IPS-NIHi11 (cell line): ENCODE measurements around the gene SNX8.

Source experiments
- DNase-seq: peaks from one replicate; pipeline ENCODE4 v3.0.0; 2012; ENCODE audit warnings: mixed read lengths, low spot score

The SNX8 gene

GRCh38 chr7:2220954-2221353, 93.3 kb downstream of the SNX8 start:
- no peak for DNase-seq

GRCh38 chr7:2220506-2220905, 93.7 kb downstream of the SNX8 start:
- no peak for DNase-seq

GRCh38 chr7:2220030-2220429, 94.2 kb downstream of the SNX8 start:
- no peak for DNase-seq

- no peak for DNase-seq
These were observed 94.6 kb downstream of the SNX8 start for GRCh38 chr7:2219606-2220005.

- no peak for DNase-seq
These were observed 95.1 kb downstream of the SNX8 start for GRCh38 chr7:2219136-2219535.

GRCh38 chr7:2218444-2218785, 95.8 kb downstream of the SNX8 start:
- DNase-seq = no peak

GRCh38 chr7:2217716-2218443, 96.4 kb downstream of the SNX8 start:
- no peak for DNase-seq

- no peak for DNase-seq
These were observed 97.0 kb downstream of the SNX8 start for GRCh38 chr7:2217206-2217605.

GRCh38 chr7:2215851-2216250, 98.4 kb downstream of the SNX8 start:
- DNase-seq = no peak

- no peak for DNase-seq
These were observed 99.6 kb downstream of the SNX8 start for GRCh38 chr7:2214636-2215035.

GRCh38 chr7:2213551-2214215, 100.6 kb downstream of the SNX8 start:
- no peak for DNase-seq

GRCh38 chr7:2212906-2213305, 101.3 kb downstream of the SNX8 start:
- no peak for DNase-seq

GRCh38 chr7:2211926-2212325, 102.3 kb downstream of the SNX8 start:
- no peak for DNase-seq

- DNase-seq = no peak
These were observed 102.9 kb downstream of the SNX8 start for GRCh38 chr7:2211259-2211880.

GRCh38 chr7:2210551-2211258, 103.5 kb downstream of the SNX8 start:
- no peak for DNase-seq

- no peak for DNase-seq
These were observed 104.3 kb downstream of the SNX8 start for GRCh38 chr7:2209961-2210323.

- DNase-seq = peak; percentile 93
These were observed 104.9 kb downstream of the SNX8 start for GRCh38 chr7:2209146-2209960.

- DNase-seq = no peak
These were observed 105.5 kb downstream of the SNX8 start for GRCh38 chr7:2208712-2209111.

- DNase-seq = no peak
These were observed 109.0 kb downstream of the SNX8 start for GRCh38 chr7:2205036-2205780.

GRCh38 chr7:2204446-2204845, 109.8 kb downstream of the SNX8 start:
- DNase-seq = no peak

- DNase-seq = no peak
These were observed 110.4 kb downstream of the SNX8 start for GRCh38 chr7:2203766-2204300.
